B cell (primary cell): ENCODE measurements around the gene BIRC5. TPM values are rescaled to one million over a fixed set of nuclear protein-coding genes. Genes with fewer than 3 reads are reported as not detected.

Source experiments
- ATAC-seq: fragments of 200-7000 bp; cut with Tn5 transposase; one replicate; pipeline ENCODE4 v1.10.0; 2021; ENCODE audit warnings: low read depth, mild to moderate bottlenecking, moderate number of reproducible peaks, moderate library complexity
- CTCF ChIA-PET: fragments of 350-600 bp; sonication (Branson Sonifier 250); formaldehyde crosslinking; loops from one replicate; lab custom pipeline; 2021; ENCODE audit warnings: antibody characterized with exemption, inconsistent platforms; lab: Charles Lee
- POLR2A ChIA-PET: fragments of 350-600 bp; sonication (Branson Sonifier 250); formaldehyde crosslinking; loops from one replicate; lab custom pipeline; 2021; ENCODE audit warnings: antibody characterized with exemption; lab: Charles Lee
- DNase-seq: peaks from one replicate; pipeline ENCODE4 v3.0.0; 2013
- H2AFZ ChIP-seq: 2 replicates; pipeline ENCODE4 v1.6.1; 2012; ENCODE audit warnings: mild to moderate bottlenecking, low read depth, low read length; ENCODE audit not compliant: insufficient read depth, poor library complexity, severe bottlenecking
- H3K27ac ChIP-seq, 2 donors: 1 replicate in 1 of 2; 2 replicates in 1 of 2; pipeline ENCODE4 v1.5.1; 2012 to 2013; ENCODE audit warnings: low read length in 2 of 2, mild to moderate bottlenecking in 2 of 2, moderate library complexity in 1 of 2
- H3K27me3 ChIP-seq, 4 experiments: fragments of 200-600 bp in 1 of 4; sonication (generic) in 1 of 4; replicated peaks in 1 of 4; 1 replicate in 2 of 4; 2 replicates in 2 of 4; pipeline versions ENCODE4 v1.6.1 to v1.7.0; 2013 to 2016; ENCODE audit warnings: low read length in 3 of 4, mild to moderate bottlenecking in 2 of 4, mixed read lengths in 1 of 4, moderate library complexity in 1 of 4; ENCODE audit not compliant: insufficient read depth in 4 of 4, control insufficient read depth in 3 of 4; ENCODE audit errors: control extremely low read depth in 1 of 4
- H3K36me3 ChIP-seq, 2 experiments: replicated peaks in 1 of 2; 1 replicate in 1 of 2; 2 replicates in 1 of 2; pipeline versions ENCODE4 v1.6.1 to v1.7.1; 2013; ENCODE audit warnings: low read length in 1 of 2; ENCODE audit not compliant: insufficient read depth in 2 of 2, control insufficient read depth in 1 of 2; ENCODE audit errors: control extremely low read depth in 1 of 2, extremely low read depth in 1 of 2
- H3K4me1 ChIP-seq, 2 donors: fragments of 200-600 bp in 1 of 2; sonication (generic) in 1 of 2; 1 replicate in 1 of 2; 2 replicates in 1 of 2; pipeline versions ENCODE4 v1.5.1 to v1.6.1; 2013 to 2017; ENCODE audit warnings: low read length in 2 of 2; ENCODE audit not compliant: control insufficient read depth in 2 of 2, insufficient read depth in 2 of 2
- H3K4me2 ChIP-seq: replicated peaks from 2 replicates; pipeline ENCODE3; 2012; ENCODE audit warnings: mild to moderate bottlenecking, low read depth, low read length; ENCODE audit not compliant: poor library complexity, severe bottlenecking
- H3K4me3 ChIP-seq, 5 experiments: fragments of 200-600 bp in 1 of 5; sonication (generic) in 1 of 5; 1 replicate in 3 of 5; 2 replicates in 2 of 5; pipeline versions ENCODE4 v1.5.1 to v1.7.0; 2011 to 2016; ENCODE audit warnings: low read length in 4 of 5, mild to moderate bottlenecking in 4 of 5, low read depth in 2 of 5, control low read depth in 1 of 5, moderate library complexity in 1 of 5; ENCODE audit not compliant: insufficient read depth in 1 of 5; ENCODE audit errors: control extremely low read depth in 1 of 5, extremely low read depth in 1 of 5
- H3K79me2 ChIP-seq: fragments of 200-600 bp; sonication (generic); one replicate; pipeline ENCODE4 v1.6.0; 2016; ENCODE audit warnings: low read length; ENCODE audit not compliant: control insufficient read depth, insufficient read depth
- H3K9ac ChIP-seq: fragments of 200-600 bp; sonication (generic); 2 replicates; pipeline ENCODE4 v1.6.1; 2017; ENCODE audit warnings: mild to moderate bottlenecking, low read length, moderate library complexity
- H3K9me3 ChIP-seq, 3 donors: one replicate each; pipeline versions ENCODE4 v1.6.1 to v1.7.1; 2013; ENCODE audit warnings: low read length in 2 of 3; ENCODE audit not compliant: control insufficient read depth in 2 of 3, insufficient read depth in 1 of 3; ENCODE audit errors: control extremely low read depth in 1 of 3
- H4K20me1 ChIP-seq: 2 replicates; pipeline ENCODE4 v1.6.0; 2012; ENCODE audit warnings: mild to moderate bottlenecking, low read length; ENCODE audit not compliant: insufficient read depth, control insufficient read depth, poor library complexity, severe bottlenecking
- H3K27ac Mint-ChIP-seq: one replicate; pipeline ENCODE4 v1.8.0; 2021; ENCODE audit warnings: mixed read lengths
- H3K27me3 Mint-ChIP-seq: one replicate; pipeline ENCODE4 v1.8.0; 2021; ENCODE audit warnings: mixed read lengths
- H3K4me1 Mint-ChIP-seq: one replicate; pipeline ENCODE4 v1.8.0; 2021; ENCODE audit warnings: mixed read lengths
- H3K4me3 Mint-ChIP-seq: one replicate; pipeline ENCODE4 v1.8.0; 2021; ENCODE audit warnings: mixed read lengths
- H3K9me3 Mint-ChIP-seq: one replicate; pipeline ENCODE4 v1.8.0; 2022; ENCODE audit warnings: mixed read lengths; ENCODE audit not compliant: insufficient read depth
- EZH2 ChIP-seq: IDR thresholded peaks from 2 replicates; pipeline ENCODE4 v1.6.1; 2012; ENCODE audit warnings: borderline replicate concordance, low read depth, mild to moderate bottlenecking, moderate library complexity, low read length; ENCODE audit not compliant: insufficient read depth, poor library complexity, severe bottlenecking
- WGBS: methylation state at CpG from one replicate; pipeline ENCODE4 v1.1.5; 2013; ENCODE audit warnings: missing lambda C conversion rate; ENCODE audit not compliant: insufficient coverage; 5-methylcytosine and 5-hydroxymethylcytosine counted together
- intact Hi-C: fragments of 100-400 bp; cut with micrococcal nuclease; formaldehyde crosslinking; loops from one replicate; pipeline ENCODE4 v1.10.0; 2022
- polyA plus RNA-seq: library from polyadenylated mRNA; depleted of rRNA; stranded (reverse); fragments of >200 nt; gene quantifications from 2 replicates; pipeline ENCODE4 v1.2.3, GENCODE V29; 2012
- total RNA-seq, 2 donors: library from RNA; stranded (reverse); fragments of 120-200 nt in 1 of 2; gene quantifications; 1 replicate in 1 of 2; 2 replicates in 1 of 2; pipeline versions ENCODE4 v1.2.3 to v1.2.4, GENCODE V29; 2013 to 2022
- TF ChIP-seq, protein P1 (sequence below): fragments of 200-600 bp; IDR thresholded peaks from one replicate; pipeline ENCODE4 v1.8.0; 2022; ENCODE audit warnings: antibody characterized with exemption, mild to moderate bottlenecking

BIRC5 gene
- total and polyA plus RNA-seq, 2 donors (not counting 1 experiment from before 2014, with no cell fraction given), result 0.33 to 0.84 TPM

DNA sequence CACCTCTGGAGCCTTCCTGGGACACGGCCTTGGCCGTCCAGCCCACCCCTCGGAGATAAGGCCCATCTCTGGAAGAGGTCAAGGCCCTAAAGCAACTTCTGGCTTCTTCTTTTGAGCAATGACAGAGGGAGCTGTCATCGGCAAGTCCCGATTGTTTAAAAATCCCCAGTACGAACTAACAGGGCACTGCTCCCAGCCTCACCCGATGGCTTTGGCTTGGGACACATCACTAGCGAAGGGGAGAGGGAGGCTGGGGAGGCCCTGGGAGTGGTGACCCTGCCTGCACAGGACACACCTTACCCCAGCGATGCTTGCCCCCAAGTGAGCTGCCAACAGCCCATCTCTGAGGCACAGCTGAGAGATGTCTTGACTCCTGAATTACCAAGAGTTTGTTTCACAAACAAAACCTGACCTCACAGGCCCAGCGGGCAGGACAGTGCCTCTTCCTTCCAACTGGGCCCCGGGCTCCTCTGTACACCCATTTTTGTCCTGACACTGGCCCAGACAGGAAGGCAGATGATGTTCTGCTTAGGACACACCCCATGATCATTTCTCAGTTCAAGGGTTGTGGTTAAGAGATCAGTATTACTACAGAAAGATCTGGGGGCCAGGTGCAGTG, 40.8 kb upstream of the BIRC5 start:
- H3K9me3 Mint-ChIP-seq, result no peaks in the 10 kb centered on the region
- ChIA-PET POLR2A (interaction anchor here (0.6 to 19.6 kb wide), 4 partner anchors 21 to 87 kb away, joined by 3 to 432 read pairs (median 8); partner anchors contain the start of genes TMC6 and TMC8), CTCF (interaction anchor here (0.8 to 19.2 kb wide), 6 partner anchors 10 to 62 kb away, joined by 3 to 357 read pairs (median 76); partner anchors contain the start of genes TMC6 and TMC8)
- peaks cover 0 to 47% of the 10 kb centered on the region in 2 experiments for H3K36me3 ChIP-seq
- peaks cover 43% of the 10 kb centered on the region for H3K79me2 ChIP-seq
- H3K27me3 Mint-ChIP-seq, result no peaks in the 10 kb centered on the region
- DNase-seq, result peak; percentile 76
- ATAC-seq, result peak; percentile 40
- intact Hi-C loops, result loop anchor here (1.0 kb wide), 1 partner anchor 18 kb away; no protein-coding TSS in a partner anchor
- peaks cover 78 to 83% of the 10 kb centered on the region in 2 donors for H3K4me1 ChIP-seq
- 60% methylated on average over 8 of the region's 11 CpGs for WGBS
- TF ChIP-seq EZH2, result no peak
- TF ChIP-seq, protein P1, sequence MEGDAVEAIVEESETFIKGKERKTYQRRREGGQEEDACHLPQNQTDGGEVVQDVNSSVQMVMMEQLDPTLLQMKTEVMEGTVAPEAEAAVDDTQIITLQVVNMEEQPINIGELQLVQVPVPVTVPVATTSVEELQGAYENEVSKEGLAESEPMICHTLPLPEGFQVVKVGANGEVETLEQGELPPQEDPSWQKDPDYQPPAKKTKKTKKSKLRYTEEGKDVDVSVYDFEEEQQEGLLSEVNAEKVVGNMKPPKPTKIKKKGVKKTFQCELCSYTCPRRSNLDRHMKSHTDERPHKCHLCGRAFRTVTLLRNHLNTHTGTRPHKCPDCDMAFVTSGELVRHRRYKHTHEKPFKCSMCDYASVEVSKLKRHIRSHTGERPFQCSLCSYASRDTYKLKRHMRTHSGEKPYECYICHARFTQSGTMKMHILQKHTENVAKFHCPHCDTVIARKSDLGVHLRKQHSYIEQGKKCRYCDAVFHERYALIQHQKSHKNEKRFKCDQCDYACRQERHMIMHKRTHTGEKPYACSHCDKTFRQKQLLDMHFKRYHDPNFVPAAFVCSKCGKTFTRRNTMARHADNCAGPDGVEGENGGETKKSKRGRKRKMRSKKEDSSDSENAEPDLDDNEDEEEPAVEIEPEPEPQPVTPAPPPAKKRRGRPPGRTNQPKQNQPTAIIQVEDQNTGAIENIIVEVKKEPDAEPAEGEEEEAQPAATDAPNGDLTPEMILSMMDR, result no peak
- no peaks in the 10 kb centered on the region for H3K9me3 ChIP-seq
- H2AFZ ChIP-seq, result no peak overlapping the region
- H3K4me2 ChIP-seq, result peak overlapping the region; percentile 73
- peak overlapping the region; percentile 32 for H3K9ac ChIP-seq
- peak overlapping the region in 2 of 5 experiments; percentile 9 to 52 for H3K4me3 ChIP-seq
- peak overlapping the region; percentile 83 for H3K4me3 Mint-ChIP-seq
- H4K20me1 ChIP-seq, result peaks cover 25% of the 10 kb centered on the region
- H3K4me1 Mint-ChIP-seq, result peaks cover 79% of the 10 kb centered on the region
- H3K27ac ChIP-seq, result peak overlapping the region; percentile 74 to 95
- peak overlapping the region; percentile 89 for H3K27ac Mint-ChIP-seq
- no peaks in the 10 kb centered on the region for H3K27me3 ChIP-seq

DNA sequence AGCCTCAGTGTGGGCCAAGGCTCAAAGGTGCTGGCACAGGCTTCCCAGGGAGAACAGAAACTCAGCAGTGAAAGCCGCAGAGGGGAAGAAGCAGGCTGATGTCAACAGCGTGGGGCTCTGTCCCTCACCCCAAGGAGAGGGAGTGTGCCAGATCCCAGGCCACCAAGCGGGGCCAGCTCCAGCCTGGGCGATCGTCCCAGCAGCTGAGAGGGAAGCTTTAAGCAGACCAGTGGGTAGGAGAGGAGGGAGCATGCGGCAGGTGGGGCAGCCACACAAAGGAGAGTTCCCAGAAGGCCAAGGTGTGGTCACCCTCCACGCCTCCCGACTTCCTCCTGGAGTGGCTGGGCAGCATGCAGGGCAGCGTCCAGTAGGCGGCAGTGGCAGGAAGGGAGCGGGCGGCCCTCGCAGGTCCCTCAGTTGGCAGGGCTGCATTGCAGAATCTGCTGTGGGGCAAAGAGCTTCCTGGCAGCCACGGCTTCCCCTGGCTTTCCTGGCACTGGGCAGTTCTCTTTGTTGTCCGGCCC, 39.6 kb upstream of the BIRC5 start:
- H4K20me1 ChIP-seq, result peaks cover 18% of the 10 kb centered on the region
- peak overlapping the region; percentile 74 to 95 for H3K27ac ChIP-seq
- H3K4me1 ChIP-seq, result peaks cover 76 to 79% of the 10 kb centered on the region in 2 donors
- H3K9ac ChIP-seq, result no peak overlapping the region
- Mint-ChIP-seq H3K27me3 (no peaks in the 10 kb centered on the region), H3K9me3 (no peaks in the 10 kb centered on the region), H3K4me3 (peak overlapping the region; percentile 83), H3K27ac (peak overlapping the region; percentile 89), H3K4me1 (peaks cover 84% of the 10 kb centered on the region)
- 70% methylated on average over 14 of the region's 15 CpGs for WGBS
- POLR2A ChIA-PET, result interaction anchor here (0.5 to 19.6 kb wide), 5 partner anchors 8 to 1693 kb away, joined by 3 to 432 read pairs (median 5); partner anchors contain the start of genes TMC6 and TMC8
- DNase-seq (peak; percentile 69), ATAC-seq (peak; percentile 8)
- H3K4me3 ChIP-seq, result peak overlapping the region in 1 of 5 experiments; percentile 27
- peak overlapping the region; percentile 73 for H3K4me2 ChIP-seq
- intact Hi-C loops, result no loop called here
- no peaks in the 10 kb centered on the region for H3K9me3 ChIP-seq
- no peak for TF ChIP-seq EZH2
- TF ChIP-seq, protein P1, result no peak
- no peak overlapping the region for H2AFZ ChIP-seq
- H3K27me3 ChIP-seq, result no peaks in the 10 kb centered on the region
- peaks cover 36% of the 10 kb centered on the region for H3K79me2 ChIP-seq
- CTCF ChIA-PET, result interaction anchor here (1.0 to 19.2 kb wide), 10 partner anchors 8 to 67 kb away, joined by 3 to 357 read pairs (median 12); partner anchors contain the start of genes AFMID, TK1, TMC6 and TMC8
- H3K36me3 ChIP-seq, result peaks cover 0 to 47% of the 10 kb centered on the region in 2 experiments
